GM18909 (cell line): ENCODE results near the gene CC2D2A.

ENCODE experiments used
- ATAC-seq: cut with Tn5 transposase; IDR thresholded peaks from one replicate; pipeline ENCODE4 v1.9.1; 2021; ENCODE audit warnings: mild to moderate bottlenecking; ENCODE audit not compliant: unreplicated experiment, poor library complexity

Gene CC2D2A

GRCh38 chr4:15551740-15552446 is 82.2 kb downstream of the CC2D2A start:
- ATAC-seq, result no peak

GRCh38 chr4:15552557-15553362 is 83.1 kb downstream of the CC2D2A start:
- no peak for ATAC-seq

GRCh38 chr4:15556511-15557092 is 86.9 kb downstream of the CC2D2A start:
- no peak for ATAC-seq

GRCh38 chr4:15557786-15558550 is 88.3 kb downstream of the CC2D2A start:
- ATAC-seq, result no peak

GRCh38 chr4:15558561-15558960 is 88.9 kb downstream of the CC2D2A start:
- ATAC-seq, result no peak

- no peak for ATAC-seq
Measured at GRCh38 chr4:15562114-15562513, 92.4 kb downstream of the CC2D2A start.

- no peak for ATAC-seq
Measured at GRCh38 chr4:15562623-15563022, 92.9 kb downstream of the CC2D2A start.

- ATAC-seq, result no peak
Measured at GRCh38 chr4:15563871-15564270, 94.2 kb downstream of the CC2D2A start.

- no peak for ATAC-seq
Measured at GRCh38 chr4:15568821-15569220, 99.1 kb downstream of the CC2D2A start.

GRCh38 chr4:15569746-15570145 is 100.1 kb downstream of the CC2D2A start:
- ATAC-seq, result no peak

- no peak for ATAC-seq
Measured at GRCh38 chr4:15575966-15576365, 106.3 kb downstream of the CC2D2A start.

GRCh38 chr4:15577508-15577907 is 107.8 kb downstream of the CC2D2A start:
- ATAC-seq, result no peak

- ATAC-seq, result no peak
Measured at GRCh38 chr4:15584785-15585184, 115.1 kb downstream of the CC2D2A start.

GRCh38 chr4:15585331-15585730 is 115.6 kb downstream of the CC2D2A start:
- ATAC-seq, result no peak

GRCh38 chr4:15586066-15586465 is 116.4 kb downstream of the CC2D2A start:
- ATAC-seq, result no peak

GRCh38 chr4:15587649-15588048 is 118.0 kb downstream of the CC2D2A start:
- no peak for ATAC-seq

GRCh38 chr4:15592799-15593198 is 123.1 kb downstream of the CC2D2A start:
- ATAC-seq, result no peak

GRCh38 chr4:15598644-15599043 is 129.0 kb downstream of the CC2D2A start:
- ATAC-seq, result no peak

- ATAC-seq, result no peak
Measured at GRCh38 chr4:15600176-15600575, 130.5 kb downstream of the CC2D2A start.

- ATAC-seq, result no peak
Measured at GRCh38 chr4:15601862-15602261, 132.2 kb downstream of the CC2D2A start.

- no peak for ATAC-seq
Measured at GRCh38 chr4:15605537-15605936, 135.9 kb downstream of the CC2D2A start.
